Peyer's patch (tissue), 4 donors: Measurements from ENCODE around the gene CLMN. TPM values are rescaled to one million over a fixed set of nuclear protein-coding genes. Genes with fewer than 3 reads are reported as not detected.

Experiments used
- DNase-seq, 3 donors: peaks; one replicate each; pipeline ENCODE4 v3.0.0-alpha.2; 2017 to 2019
- H3K27ac ChIP-seq, 4 donors: fragments of 200-600 bp; sonication (generic); one replicate each; pipeline ENCODE4 v1.5.1; 2016 to 2019
- H3K27me3 ChIP-seq, 2 donors: fragments of 200-600 bp; sonication (generic); one replicate each; pipeline ENCODE4 v1.5.1; 2019
- H3K36me3 ChIP-seq, 3 donors: fragments of 200-600 bp; sonication (generic); one replicate each; pipeline ENCODE4 v1.5.1; 2016 to 2019
- H3K4me1 ChIP-seq, 4 donors: fragments of 200-600 bp; sonication (generic); one replicate each; pipeline ENCODE4 v1.5.1; 2016 to 2019
- H3K4me3 ChIP-seq, 4 donors: fragments of 200-600 bp; sonication (generic); 1 replicate in 3 of 4; 2 replicates in 1 of 4; pipeline ENCODE4 v1.5.1; 2016 to 2019; ENCODE audit warnings: mild to moderate bottlenecking in 1 of 4
- H3K9me3 ChIP-seq, 4 donors: fragments of 200-600 bp; sonication (generic); one replicate each; pipeline ENCODE4 v1.5.1; 2016 to 2019; ENCODE audit warnings: mild to moderate bottlenecking in 1 of 4
- CTCF ChIP-seq, 6 experiments: fragments of 450-650 bp in 4 of 6; fragments of 200-600 bp in 2 of 6; sonication (generic) in 1 of 6; IDR thresholded peaks; one replicate each; pipeline ENCODE4 v1.5.1; 2017 to 2019; ENCODE audit warnings: antibody characterized with exemption in 6 of 6, mild to moderate bottlenecking in 3 of 6, moderate library complexity in 1 of 6
- POLR2A ChIP-seq, 2 donors: fragments of 450-650 bp; IDR thresholded peaks; one replicate each; pipeline ENCODE4 v1.5.1; 2017; ENCODE audit warnings: antibody characterized with exemption in 2 of 2, mild to moderate bottlenecking in 2 of 2, moderate library complexity in 2 of 2
- total RNA-seq, 4 donors: library from RNA; depleted of rRNA; stranded (reverse); fragments of >200 nt; gene quantifications; one replicate each; pipeline ENCODE4 v1.1.0, GENCODE V29; 2016

The CLMN gene
- total RNA-seq, 4 donors from 2014 or later = 18.7 to 38.8 (median 36.4) TPM

- Histone ChIP-seq H3K4me1 (peaks cover 0 to 28% (median 2%) of the 10 kb centered on the region in 4 donors), H3K27ac (no peak overlapping the region), H3K27me3 (no peaks in the 10 kb centered on the region), H3K36me3 (no peaks in the 10 kb centered on the region), H3K9me3 (no peaks in the 10 kb centered on the region), H3K4me3 (no peak overlapping the region)
- DNase-seq = no peak
- no peak for TF ChIP-seq POLR2A (IDR thresholded peaks at IDR 0.05)
- TF ChIP-seq CTCF (IDR thresholded peaks at IDR 0.05) = no peak
Observed at GRCh38 chr14:95312311-95312710, 7.4 kb downstream of the CLMN start.

DNA sequence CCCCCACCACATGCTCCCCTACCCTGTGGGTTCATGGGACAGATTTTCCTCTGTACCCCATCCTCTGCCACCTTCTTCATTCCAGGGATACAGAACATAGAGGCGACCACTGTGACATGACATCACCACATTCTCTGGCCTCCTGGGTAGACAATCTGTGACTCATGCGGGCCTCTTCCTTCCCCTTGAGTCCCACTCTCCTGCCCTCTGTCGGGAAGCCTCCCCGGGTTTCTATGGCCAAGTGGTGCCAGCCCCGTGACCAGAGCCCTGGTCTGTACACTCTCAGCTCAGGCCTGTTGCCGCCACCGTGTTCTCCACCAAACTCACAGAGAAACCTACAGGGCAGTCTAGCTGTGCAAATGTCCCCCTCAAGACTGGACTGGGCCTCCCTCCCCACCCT, 8.0 kb downstream of the CLMN start:
- no peak for DNase-seq
- TF ChIP-seq CTCF (IDR thresholded peaks at IDR 0.05) (no peak), POLR2A (IDR thresholded peaks at IDR 0.05) (no peak)
- Histone ChIP-seq H3K27ac (no peak overlapping the region), H3K4me3 (no peak overlapping the region), H3K36me3 (no peaks in the 10 kb centered on the region), H3K9me3 (no peaks in the 10 kb centered on the region), H3K27me3 (no peaks in the 10 kb centered on the region), H3K4me1 (peaks cover 0 to 29% (median 2%) of the 10 kb centered on the region in 4 donors)

- no peak for DNase-seq
- Histone ChIP-seq H3K4me1 (peaks cover 0 to 29% (median 2%) of the 10 kb centered on the region in 4 donors), H3K27ac (peak overlapping the region in 1 of 4 donors; percentile 27)
Observed at GRCh38 chr14:95310635-95311380, 8.9 kb downstream of the CLMN start.

GRCh38 chr14:95309261-95310051, 10.3 kb downstream of the CLMN start:
- no peak for TF ChIP-seq CTCF (IDR thresholded peaks at IDR 0.05)
- no peak for TF ChIP-seq POLR2A (IDR thresholded peaks at IDR 0.05)
- Histone ChIP-seq H3K4me1 (peaks cover 0 to 22% (median 2%) of the 10 kb centered on the region in 4 donors), H3K27me3 (no peaks in the 10 kb centered on the region), H3K36me3 (no peaks in the 10 kb centered on the region), H3K4me3 (no peak overlapping the region), H3K9me3 (no peaks in the 10 kb centered on the region), H3K27ac (peak overlapping the region in 1 of 4 donors; percentile 4)
- no peak for DNase-seq

More at GRCh38 chr14:95310635-95311380, 8.9 kb downstream of the CLMN start:
- H3K36me3 ChIP-seq = no peaks in the 10 kb centered on the region
- no peaks in the 10 kb centered on the region for H3K9me3 ChIP-seq
- no peak overlapping the region for H3K4me3 ChIP-seq
- H3K27me3 ChIP-seq = no peaks in the 10 kb centered on the region
- TF ChIP-seq POLR2A (IDR thresholded peaks at IDR 0.05) (no peak), CTCF (IDR thresholded peaks at IDR 0.05) (no peak)

- Histone ChIP-seq H3K36me3 (no peaks in the 10 kb centered on the region), H3K4me3 (no peak overlapping the region), H3K4me1 (peaks cover 0 to 9% (median under 1%) of the 10 kb centered on the region in 4 donors), H3K27ac (no peak overlapping the region), H3K9me3 (no peaks in the 10 kb centered on the region), H3K27me3 (no peaks in the 10 kb centered on the region)
- no peak for TF ChIP-seq CTCF (IDR thresholded peaks at IDR 0.05)
- TF ChIP-seq POLR2A (IDR thresholded peaks at IDR 0.05) = no peak
- DNase-seq = no peak
Observed at GRCh38 chr14:95308073-95308472, 11.6 kb downstream of the CLMN start.
